Glutamatergic neuron (in vitro differentiated cells): ENCODE data around the gene NFAT5. TPM values are rescaled to one million over a fixed set of nuclear protein-coding genes. Genes with fewer than 3 reads are reported as not detected.

Source experiments
- DNase-seq: peaks from one replicate; pipeline ENCODE4 v3.0.0; 2022
- H3K27ac Mint-ChIP-seq: one replicate; pipeline ENCODE4 v1.8.0; 2020; ENCODE audit warnings: mild to moderate bottlenecking, mixed read lengths, inconsistent platforms; ENCODE audit not compliant: unreplicated experiment
- H3K27me3 Mint-ChIP-seq: one replicate; pipeline ENCODE4 v1.8.0; 2020; ENCODE audit warnings: mild to moderate bottlenecking, moderate library complexity, mixed read lengths, inconsistent platforms; ENCODE audit not compliant: unreplicated experiment
- H3K36me3 Mint-ChIP-seq: one replicate; pipeline ENCODE4 v1.8.0; 2020; ENCODE audit warnings: mild to moderate bottlenecking, mixed read lengths, inconsistent platforms; ENCODE audit not compliant: unreplicated experiment
- H3K4me1 Mint-ChIP-seq: one replicate; pipeline ENCODE4 v1.8.0; 2020; ENCODE audit warnings: mild to moderate bottlenecking, low read depth, mixed read lengths, inconsistent platforms; ENCODE audit not compliant: unreplicated experiment
- H3K4me3 Mint-ChIP-seq: one replicate; pipeline ENCODE4 v1.8.0; 2020; ENCODE audit warnings: mild to moderate bottlenecking, mixed read lengths, inconsistent platforms; ENCODE audit not compliant: unreplicated experiment
- H3K9me3 Mint-ChIP-seq: one replicate; pipeline ENCODE4 v1.8.0; 2020; ENCODE audit warnings: mild to moderate bottlenecking, moderate library complexity, mixed read lengths, inconsistent platforms; ENCODE audit not compliant: unreplicated experiment
- total RNA-seq: library from RNA; stranded (reverse); fragmentation: NEBNext Ultra II Directional; extraction: Animal tissue kit (Norgen Biotek cat#: 25700); gene quantifications from one replicate; pipeline ENCODE4 v1.2.1, GENCODE V29; 2021; ENCODE audit not compliant: unreplicated experiment
- TF ChIP-seq, protein P1 (sequence below): fragments of 200-600 bp; sonication (generic); IDR thresholded peaks from one replicate; pipeline ENCODE4 v1.5.0; 2021; ENCODE audit not compliant: partially characterized antibody, unreplicated experiment

NFAT5 gene
- total RNA-seq, 1 donor from 2014 or later: 26.3 TPM

DNA sequence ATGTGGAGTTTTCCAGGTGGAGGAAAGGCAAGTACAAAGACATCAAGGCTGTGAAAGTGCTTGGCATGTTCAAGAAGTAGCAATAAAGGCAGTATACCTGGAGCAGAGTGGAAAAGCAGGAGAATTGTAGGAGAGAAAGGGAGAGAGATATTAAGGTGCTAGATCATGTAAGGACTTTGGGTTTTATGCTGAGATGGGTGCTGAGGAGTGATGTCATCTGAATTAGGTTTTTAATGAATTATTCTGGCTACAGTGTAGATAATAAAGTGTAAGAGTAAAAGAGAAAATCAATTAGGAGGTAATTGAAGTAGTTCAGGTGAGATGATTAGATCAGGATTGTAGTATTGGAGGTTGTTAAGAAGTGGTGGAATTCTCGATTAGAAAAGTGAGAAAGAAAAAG, 34.0 kb downstream of the NFAT5 start:
- peaks cover 2% of the 10 kb centered on the region for H3K9me3 Mint-ChIP-seq
- no peak overlapping the region for H3K4me3 Mint-ChIP-seq
- TF ChIP-seq, protein P1, sequence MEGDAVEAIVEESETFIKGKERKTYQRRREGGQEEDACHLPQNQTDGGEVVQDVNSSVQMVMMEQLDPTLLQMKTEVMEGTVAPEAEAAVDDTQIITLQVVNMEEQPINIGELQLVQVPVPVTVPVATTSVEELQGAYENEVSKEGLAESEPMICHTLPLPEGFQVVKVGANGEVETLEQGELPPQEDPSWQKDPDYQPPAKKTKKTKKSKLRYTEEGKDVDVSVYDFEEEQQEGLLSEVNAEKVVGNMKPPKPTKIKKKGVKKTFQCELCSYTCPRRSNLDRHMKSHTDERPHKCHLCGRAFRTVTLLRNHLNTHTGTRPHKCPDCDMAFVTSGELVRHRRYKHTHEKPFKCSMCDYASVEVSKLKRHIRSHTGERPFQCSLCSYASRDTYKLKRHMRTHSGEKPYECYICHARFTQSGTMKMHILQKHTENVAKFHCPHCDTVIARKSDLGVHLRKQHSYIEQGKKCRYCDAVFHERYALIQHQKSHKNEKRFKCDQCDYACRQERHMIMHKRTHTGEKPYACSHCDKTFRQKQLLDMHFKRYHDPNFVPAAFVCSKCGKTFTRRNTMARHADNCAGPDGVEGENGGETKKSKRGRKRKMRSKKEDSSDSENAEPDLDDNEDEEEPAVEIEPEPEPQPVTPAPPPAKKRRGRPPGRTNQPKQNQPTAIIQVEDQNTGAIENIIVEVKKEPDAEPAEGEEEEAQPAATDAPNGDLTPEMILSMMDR: no peak
- no peaks in the 10 kb centered on the region for H3K27me3 Mint-ChIP-seq
- no peaks in the 10 kb centered on the region for H3K4me1 Mint-ChIP-seq
- H3K36me3 Mint-ChIP-seq: no peaks in the 10 kb centered on the region
- no peak for DNase-seq
- H3K27ac Mint-ChIP-seq: no peak overlapping the region

DNA sequence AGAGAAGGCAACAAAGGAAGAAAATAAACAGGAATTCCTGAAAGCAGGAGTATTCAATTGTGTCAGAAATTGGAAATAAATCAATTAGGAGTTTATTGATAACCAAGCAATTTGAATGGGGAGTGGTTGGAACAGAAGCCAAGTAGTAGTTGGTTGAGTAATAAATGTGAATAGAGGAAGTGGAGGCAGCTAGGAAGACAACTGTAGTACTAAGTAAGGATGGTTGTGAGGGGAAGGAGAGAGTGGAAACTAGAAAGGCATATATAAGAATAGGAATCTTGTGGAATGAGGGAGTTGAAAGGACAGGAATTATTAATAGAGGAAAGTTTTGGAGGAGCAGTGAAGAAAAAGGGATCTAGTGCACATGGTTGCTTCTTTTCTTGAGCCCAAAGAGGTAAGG, 34.4 kb downstream of the NFAT5 start:
- Mint-ChIP-seq H3K9me3 (peaks cover 2% of the 10 kb centered on the region), H3K4me1 (no peaks in the 10 kb centered on the region), H3K4me3 (no peak overlapping the region), H3K36me3 (no peaks in the 10 kb centered on the region), H3K27me3 (no peaks in the 10 kb centered on the region), H3K27ac (no peak overlapping the region)
- DNase-seq: no peak
- TF ChIP-seq, protein P1: no peak

DNA sequence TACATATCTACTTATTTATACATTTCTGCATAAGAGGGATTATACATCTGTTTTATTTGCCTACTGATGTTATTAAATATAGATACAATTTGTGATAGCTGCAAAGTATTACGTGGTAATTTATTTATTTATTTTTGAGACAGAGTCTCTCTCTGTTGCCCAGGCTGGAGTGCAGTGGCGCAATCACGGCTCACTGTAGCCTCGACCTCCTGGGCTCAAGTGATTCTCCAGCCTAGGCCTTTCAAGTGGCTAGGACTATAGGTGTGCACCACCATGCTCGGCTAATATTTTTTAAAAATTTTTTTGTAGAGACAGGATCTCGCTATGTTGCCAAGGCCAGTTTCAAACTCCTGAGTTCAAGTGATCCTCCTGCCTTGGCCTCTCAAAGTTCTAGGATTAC, 35.5 kb downstream of the NFAT5 start:
- TF ChIP-seq, protein P1: no peak
- no peak for DNase-seq
- no peaks in the 10 kb centered on the region for H3K4me1 Mint-ChIP-seq
- no peaks in the 10 kb centered on the region for H3K36me3 Mint-ChIP-seq
- no peak overlapping the region for H3K4me3 Mint-ChIP-seq
- H3K27ac Mint-ChIP-seq: no peak overlapping the region
- H3K9me3 Mint-ChIP-seq: peaks cover 3% of the 10 kb centered on the region
- H3K27me3 Mint-ChIP-seq: no peaks in the 10 kb centered on the region

DNA sequence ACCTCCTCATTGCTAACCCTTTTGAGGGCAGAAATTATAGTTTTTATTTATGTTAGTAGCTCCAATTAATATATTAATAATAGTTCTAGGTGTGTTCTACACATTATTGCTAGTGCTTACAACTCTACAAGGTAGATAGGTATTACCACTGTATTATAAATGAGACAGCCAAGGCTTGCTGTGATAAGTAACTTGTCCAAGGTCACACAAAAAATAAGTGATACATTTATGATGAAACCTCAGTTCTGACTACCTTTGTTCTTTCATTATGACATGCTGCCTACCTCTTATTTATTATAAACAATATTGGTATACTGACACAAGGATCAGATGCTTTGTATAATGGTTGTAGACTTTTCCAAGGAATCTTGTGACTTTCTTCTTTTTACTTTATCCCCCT, 41.2 kb downstream of the NFAT5 start:
- no peak for DNase-seq
- peaks cover 1% of the 10 kb centered on the region for H3K9me3 Mint-ChIP-seq
- H3K4me1 Mint-ChIP-seq: no peaks in the 10 kb centered on the region
- H3K27ac Mint-ChIP-seq: no peak overlapping the region
- no peaks in the 10 kb centered on the region for H3K27me3 Mint-ChIP-seq
- H3K4me3 Mint-ChIP-seq: no peak overlapping the region
- TF ChIP-seq, protein P1: no peak
- no peaks in the 10 kb centered on the region for H3K36me3 Mint-ChIP-seq

DNA sequence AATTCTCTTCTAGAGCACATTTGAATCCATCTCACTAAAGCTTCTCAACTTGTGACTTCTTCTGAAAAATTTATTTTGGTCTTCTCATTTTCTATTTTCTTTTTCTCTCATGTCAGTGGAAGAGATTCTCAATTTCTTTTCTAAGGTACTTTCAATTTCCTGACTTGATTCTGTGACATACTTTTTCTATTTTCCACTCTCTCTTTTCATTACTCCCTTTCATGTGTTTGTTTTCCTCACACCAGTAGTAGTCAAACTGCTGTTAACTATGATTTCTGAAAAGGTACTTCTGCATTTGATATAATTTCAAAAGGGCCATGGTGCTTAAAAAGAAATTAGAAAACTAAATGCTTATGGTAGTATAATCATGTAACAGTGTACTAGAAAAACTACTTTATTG, 41.9 kb downstream of the NFAT5 start:
- H3K36me3 Mint-ChIP-seq: no peaks in the 10 kb centered on the region
- no peaks in the 10 kb centered on the region for H3K4me1 Mint-ChIP-seq
- DNase-seq: no peak
- no peak overlapping the region for H3K4me3 Mint-ChIP-seq
- peaks cover 1% of the 10 kb centered on the region for H3K9me3 Mint-ChIP-seq
- no peaks in the 10 kb centered on the region for H3K27me3 Mint-ChIP-seq
- TF ChIP-seq, protein P1: no peak
- no peak overlapping the region for H3K27ac Mint-ChIP-seq
